ENCODE data around the gene RASSF8.
A peak's percentile ranks its signal among the peaks of the same experiment; 100 is the strongest.

DNA sequence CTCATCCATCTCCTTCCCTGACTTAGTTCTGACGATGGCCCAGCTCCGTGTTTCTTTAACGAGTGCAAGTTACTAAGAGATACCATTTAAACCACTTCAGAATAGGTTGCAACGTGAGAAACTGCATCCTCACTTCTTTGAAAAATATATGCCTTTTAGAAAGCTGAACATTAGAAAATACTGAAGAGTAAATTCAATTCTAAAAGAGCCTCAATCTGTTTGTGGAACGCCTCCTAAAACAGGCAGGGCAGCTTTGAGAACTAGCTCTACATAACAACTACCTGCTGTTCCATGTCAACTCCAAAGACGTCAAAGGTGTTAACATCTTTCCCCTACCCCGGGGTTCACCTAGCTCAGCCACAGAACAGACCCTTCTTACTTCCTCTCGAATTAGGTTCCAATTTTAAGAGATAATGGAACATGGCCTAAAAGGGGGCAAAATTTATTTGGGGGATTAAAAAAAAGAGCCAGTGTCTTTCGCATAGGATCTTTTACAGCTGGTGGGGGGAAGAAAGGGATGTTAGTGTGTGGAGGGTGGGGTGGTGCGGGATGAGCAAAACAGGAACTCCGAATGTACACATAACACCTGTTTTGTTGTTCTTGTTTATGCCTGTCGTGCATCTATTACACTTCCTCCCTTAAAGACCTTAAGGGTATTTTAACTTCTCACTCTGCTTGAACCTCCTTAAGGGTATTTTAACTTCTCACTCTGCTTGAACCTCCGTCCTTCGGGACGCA lies 163.0 kb downstream of the RASSF8 start:
- TF ChIP-seq EZH2 (IDR thresholded peaks at IDR 0.05) = peak; percentile 86
- TF ChIP-seq, protein P1, sequence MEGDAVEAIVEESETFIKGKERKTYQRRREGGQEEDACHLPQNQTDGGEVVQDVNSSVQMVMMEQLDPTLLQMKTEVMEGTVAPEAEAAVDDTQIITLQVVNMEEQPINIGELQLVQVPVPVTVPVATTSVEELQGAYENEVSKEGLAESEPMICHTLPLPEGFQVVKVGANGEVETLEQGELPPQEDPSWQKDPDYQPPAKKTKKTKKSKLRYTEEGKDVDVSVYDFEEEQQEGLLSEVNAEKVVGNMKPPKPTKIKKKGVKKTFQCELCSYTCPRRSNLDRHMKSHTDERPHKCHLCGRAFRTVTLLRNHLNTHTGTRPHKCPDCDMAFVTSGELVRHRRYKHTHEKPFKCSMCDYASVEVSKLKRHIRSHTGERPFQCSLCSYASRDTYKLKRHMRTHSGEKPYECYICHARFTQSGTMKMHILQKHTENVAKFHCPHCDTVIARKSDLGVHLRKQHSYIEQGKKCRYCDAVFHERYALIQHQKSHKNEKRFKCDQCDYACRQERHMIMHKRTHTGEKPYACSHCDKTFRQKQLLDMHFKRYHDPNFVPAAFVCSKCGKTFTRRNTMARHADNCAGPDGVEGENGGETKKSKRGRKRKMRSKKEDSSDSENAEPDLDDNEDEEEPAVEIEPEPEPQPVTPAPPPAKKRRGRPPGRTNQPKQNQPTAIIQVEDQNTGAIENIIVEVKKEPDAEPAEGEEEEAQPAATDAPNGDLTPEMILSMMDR (IDR thresholded peaks at IDR 0.05) = no peak
